ENCODE data around the gene KIRREL3.
A peak's percentile ranks its signal among the peaks of the same experiment; 100 is the strongest.

The KIRREL3 gene

GRCh38 chr11:126440792-126441514 is 559.6 kb downstream of the KIRREL3 start:
- peak; percentile 54 for TF ChIP-seq FOXP2 (optimal IDR thresholded peaks at IDR 0.05; ENCODE audit: control extremely low read depth, extremely low read length, insufficient read depth)
- TF ChIP-seq POLR2AphosphoS5 (IDR thresholded peaks at IDR 0.05; ENCODE audit: borderline replicate concordance, low read depth, low read length): no peak
- Histone ChIP-seq H3K4me3 (peak overlapping the region; percentile 41), H3K27ac (no peak overlapping the region), H3K36me3 (ENCODE audit: insufficient read depth, low read length) (no peaks in the 10 kb centered on the region), H3K9ac (ENCODE audit: insufficient read length) (no peak overlapping the region), H3K9me3 (ENCODE audit: low read depth, low read length) (no peaks in the 10 kb centered on the region)
- DNase-seq (ENCODE audit: low read depth, low spot score): no peak

DNA sequence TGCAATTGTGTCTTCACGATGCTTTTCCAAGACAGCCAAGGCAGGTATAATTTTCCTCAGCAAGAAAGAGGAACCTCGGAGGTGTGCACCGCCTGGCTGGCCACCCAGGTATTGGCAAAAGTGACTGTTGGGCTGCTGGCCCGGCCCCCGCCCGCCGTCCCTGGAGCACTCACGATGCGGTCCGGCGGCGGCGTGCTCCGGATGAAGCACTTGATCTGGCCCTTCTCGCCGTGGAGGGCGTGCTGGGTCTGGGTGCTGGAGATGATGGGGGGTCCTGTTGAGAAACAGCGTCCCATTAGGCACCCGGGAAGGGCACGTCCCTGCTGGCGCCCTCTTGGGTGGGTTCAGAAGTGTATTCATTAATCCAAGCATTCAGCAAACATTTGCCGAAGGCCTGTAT is 560.3 kb downstream of the KIRREL3 start:
- no peak for DNase-seq (ENCODE audit: low read depth, low spot score)
- H3K4me3 ChIP-seq: no peak overlapping the region

DNA sequence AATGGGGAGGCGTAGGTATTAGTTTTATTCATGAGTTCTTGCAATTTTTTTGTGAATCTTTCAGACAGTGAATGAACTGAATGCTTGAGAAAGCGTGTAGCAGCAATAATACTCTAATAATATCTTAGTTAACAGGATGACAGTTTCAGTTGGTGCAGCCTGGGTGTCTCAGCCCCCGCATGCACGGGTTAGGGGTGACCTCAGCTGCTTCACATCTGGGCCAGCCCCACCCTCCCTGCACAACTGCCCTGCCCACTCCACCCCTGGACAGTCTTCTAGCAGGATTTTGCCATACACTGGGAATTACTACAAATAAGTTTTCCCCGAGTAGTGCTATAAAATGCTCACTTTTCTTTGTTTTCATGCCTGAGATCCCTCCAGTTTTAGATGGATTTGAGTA is 561.9 kb downstream of the KIRREL3 start:
- TF ChIP-seq EZH2 (IDR thresholded peaks at IDR 0.05): no peak
- TF ChIP-seq POLR2AphosphoS5 (IDR thresholded peaks at IDR 0.05; ENCODE audit: borderline replicate concordance, low read depth, low read length): no peak
- no peak for TF ChIP-seq FOXP2 (optimal IDR thresholded peaks at IDR 0.05; ENCODE audit: control extremely low read depth, extremely low read length, insufficient read depth)
- Histone ChIP-seq H3K27ac (no peak overlapping the region), H3K4me3 (no peak overlapping the region), H3K36me3 (ENCODE audit: insufficient read depth, low read length) (no peaks in the 10 kb centered on the region), H3K9me3 (ENCODE audit: low read depth, low read length) (no peaks in the 10 kb centered on the region), H3K9ac (ENCODE audit: insufficient read length) (no peak overlapping the region)
- no peak for DNase-seq (ENCODE audit: low read depth, low spot score)

More for the DNA sequence above, 560.3 kb downstream of the KIRREL3 start:
- no peak overlapping the region for H3K9ac ChIP-seq (ENCODE audit: insufficient read length)
- H3K9me3 ChIP-seq (ENCODE audit: low read depth, low read length): no peaks in the 10 kb centered on the region
- no peaks in the 10 kb centered on the region for H3K36me3 ChIP-seq (ENCODE audit: insufficient read depth, low read length)
- TF ChIP-seq EZH2 (IDR thresholded peaks at IDR 0.05): no peak
- TF ChIP-seq POLR2AphosphoS5 (IDR thresholded peaks at IDR 0.05; ENCODE audit: borderline replicate concordance, low read depth, low read length): no peak
- no peak for TF ChIP-seq FOXP2 (optimal IDR thresholded peaks at IDR 0.05; ENCODE audit: control extremely low read depth, extremely low read length, insufficient read depth)
- no peak overlapping the region for H3K27ac ChIP-seq

- H3K9ac ChIP-seq (ENCODE audit: insufficient read length): no peak overlapping the region
- no peak for TF ChIP-seq POLR2AphosphoS5 (IDR thresholded peaks at IDR 0.05; ENCODE audit: borderline replicate concordance, low read depth, low read length)
- TF ChIP-seq EZH2 (IDR thresholded peaks at IDR 0.05): no peak
- no peak for TF ChIP-seq FOXP2 (optimal IDR thresholded peaks at IDR 0.05; ENCODE audit: control extremely low read depth, extremely low read length, insufficient read depth)
- H3K27ac ChIP-seq: no peak overlapping the region
- no peaks in the 10 kb centered on the region for H3K9me3 ChIP-seq (ENCODE audit: low read depth, low read length)
- no peak overlapping the region for H3K4me3 ChIP-seq
- H3K36me3 ChIP-seq (ENCODE audit: insufficient read depth, low read length): no peaks in the 10 kb centered on the region
- no peak for DNase-seq (ENCODE audit: low read depth, low spot score)
These were observed 562.3 kb downstream of the KIRREL3 start for GRCh38 chr11:126438272-126438671.

DNA sequence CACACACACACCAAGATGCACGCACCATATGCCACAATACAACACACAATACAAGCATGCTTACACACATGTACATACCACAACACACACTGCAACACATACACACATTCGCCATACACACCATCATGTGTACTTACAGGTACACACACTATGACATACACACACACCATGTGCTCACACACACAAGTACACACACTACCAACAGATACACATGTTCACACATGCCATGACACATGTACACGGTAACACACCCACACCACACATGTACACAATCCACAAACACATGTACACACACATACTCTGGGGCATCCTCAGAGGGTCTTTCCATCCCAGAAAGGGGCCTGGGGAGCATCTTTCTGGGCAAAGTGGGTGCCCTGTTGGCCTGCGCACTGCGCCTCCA is 562.8 kb downstream of the KIRREL3 start:
- no peak overlapping the region for H3K4me3 ChIP-seq
- no peak overlapping the region for H3K27ac ChIP-seq
- H3K36me3 ChIP-seq (ENCODE audit: insufficient read depth, low read length): no peaks in the 10 kb centered on the region
- H3K9ac ChIP-seq (ENCODE audit: insufficient read length): no peak overlapping the region
- H3K9me3 ChIP-seq (ENCODE audit: low read depth, low read length): no peaks in the 10 kb centered on the region
- no peak for TF ChIP-seq FOXP2 (optimal IDR thresholded peaks at IDR 0.05; ENCODE audit: control extremely low read depth, extremely low read length, insufficient read depth)
- no peak for TF ChIP-seq EZH2 (IDR thresholded peaks at IDR 0.05)
- no peak for TF ChIP-seq POLR2AphosphoS5 (IDR thresholded peaks at IDR 0.05; ENCODE audit: borderline replicate concordance, low read depth, low read length)
- no peak for DNase-seq (ENCODE audit: low read depth, low spot score)

- H3K9me3 ChIP-seq (ENCODE audit: low read depth, low read length): no peaks in the 10 kb centered on the region
- no peak overlapping the region for H3K9ac ChIP-seq (ENCODE audit: insufficient read length)
- no peak for DNase-seq (ENCODE audit: low read depth, low spot score)
- no peak overlapping the region for H3K27ac ChIP-seq
- H3K36me3 ChIP-seq (ENCODE audit: insufficient read depth, low read length): no peaks in the 10 kb centered on the region
- H3K4me3 ChIP-seq: no peak overlapping the region
- no peak for TF ChIP-seq FOXP2 (optimal IDR thresholded peaks at IDR 0.05; ENCODE audit: control extremely low read depth, extremely low read length, insufficient read depth)
- no peak for TF ChIP-seq POLR2AphosphoS5 (IDR thresholded peaks at IDR 0.05; ENCODE audit: borderline replicate concordance, low read depth, low read length)
- TF ChIP-seq EZH2 (IDR thresholded peaks at IDR 0.05): no peak
These were observed 564.3 kb downstream of the KIRREL3 start for GRCh38 chr11:126436209-126436755.

- no peak overlapping the region for H3K27ac ChIP-seq
These were observed 565.6 kb downstream of the KIRREL3 start for GRCh38 chr11:126434950-126435335.

DNA sequence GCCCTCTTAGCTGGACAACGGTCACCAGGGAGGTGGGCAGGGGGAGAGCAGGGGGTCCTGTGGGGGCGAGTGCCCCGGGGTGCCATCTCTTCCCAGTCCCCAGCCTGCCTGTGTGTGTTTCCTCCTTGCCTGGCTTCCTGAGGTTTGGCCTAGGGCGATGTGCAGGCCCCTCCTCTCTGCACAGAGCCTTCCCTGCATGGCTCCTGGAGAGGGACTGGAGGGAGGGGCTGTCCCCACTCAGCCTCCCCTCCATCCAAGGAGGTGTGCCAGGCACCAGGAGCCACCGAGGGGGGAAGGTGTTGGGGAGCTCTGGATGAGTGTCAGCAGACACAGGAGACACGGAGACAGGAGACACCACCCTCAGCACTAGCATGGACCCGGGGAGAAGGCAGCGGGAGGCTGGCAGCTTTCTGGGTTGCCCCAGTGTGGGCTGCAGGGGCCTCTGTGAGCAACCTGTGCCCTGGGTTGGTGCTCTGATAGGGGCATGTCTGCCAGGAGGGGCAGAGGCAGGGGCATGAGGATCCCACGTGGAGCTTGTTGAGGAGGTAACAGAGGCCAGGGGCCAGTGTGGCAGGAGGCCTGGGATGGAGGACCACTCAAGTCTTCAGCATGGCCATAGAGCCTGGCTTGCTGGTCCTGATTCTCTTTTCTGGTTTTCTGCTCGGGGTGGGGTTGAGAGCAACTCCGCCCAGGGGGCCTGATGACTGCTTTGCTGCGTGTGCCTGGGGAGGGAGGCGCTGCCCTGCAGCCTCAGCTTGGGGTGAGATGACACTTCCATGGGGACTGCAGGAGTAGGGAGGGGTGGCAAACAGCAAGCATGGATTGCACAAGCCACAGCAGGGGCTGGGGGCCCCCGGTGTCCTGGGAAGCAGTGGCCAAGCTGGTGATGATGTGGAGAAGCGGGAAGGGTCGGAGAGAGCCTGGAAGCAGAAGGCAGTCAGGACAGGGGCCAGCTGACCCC is 566.3 kb downstream of the KIRREL3 start:
- H3K27ac ChIP-seq: no peak overlapping the region
- no peaks in the 10 kb centered on the region for H3K9me3 ChIP-seq (ENCODE audit: low read depth, low read length)
- no peak for DNase-seq (ENCODE audit: low read depth, low spot score)
- H3K36me3 ChIP-seq (ENCODE audit: insufficient read depth, low read length): no peaks in the 10 kb centered on the region
- H3K4me3 ChIP-seq: no peak overlapping the region
- H3K9ac ChIP-seq (ENCODE audit: insufficient read length): no peak overlapping the region
- no peak for TF ChIP-seq POLR2AphosphoS5 (IDR thresholded peaks at IDR 0.05; ENCODE audit: borderline replicate concordance, low read depth, low read length)
- no peak for TF ChIP-seq FOXP2 (optimal IDR thresholded peaks at IDR 0.05; ENCODE audit: control extremely low read depth, extremely low read length, insufficient read depth)
- no peak for TF ChIP-seq EZH2 (IDR thresholded peaks at IDR 0.05)

More at GRCh38 chr11:126434950-126435335, 565.6 kb downstream of the KIRREL3 start:
- Histone ChIP-seq H3K9ac (ENCODE audit: insufficient read length) (no peak overlapping the region), H3K4me3 (no peak overlapping the region), H3K36me3 (ENCODE audit: insufficient read depth, low read length) (no peaks in the 10 kb centered on the region), H3K9me3 (ENCODE audit: low read depth, low read length) (no peaks in the 10 kb centered on the region)
- DNase-seq (ENCODE audit: low read depth, low spot score): no peak
- TF ChIP-seq POLR2AphosphoS5 (IDR thresholded peaks at IDR 0.05; ENCODE audit: borderline replicate concordance, low read depth, low read length) (no peak), FOXP2 (optimal IDR thresholded peaks at IDR 0.05; ENCODE audit: control extremely low read depth, extremely low read length, insufficient read depth) (no peak)

All from SK-N-MC (cell line).